ENCODE results near the gene MYBPH. TPM values are rescaled to one million over a fixed set of nuclear protein-coding genes. Genes with fewer than 3 reads are reported as not detected.
A peak's percentile ranks its signal among the peaks of the same experiment; 100 is the strongest.

Gene MYBPH
- polyA plus RNA-seq, 2 of the 4 experiments (the other 2 are of a cell fraction) = not detected

- POLR2A ChIA-PET = no interaction called here
- Histone ChIP-seq H3K27ac (no peak overlapping the region), H3K4me1 (peaks cover 27% of the 10 kb centered on the region), H3K4me3 (no peak overlapping the region), H3K4me2 (no peak overlapping the region), H3K9me3 (no peaks in the 10 kb centered on the region)
- FAIRE-seq (no peak), ATAC-seq (no peak), DNase-seq (ENCODE audit: low read depth in 1 of 2, low spot score in 1 of 2) (no peak)
- CTCF ChIA-PET = interaction anchor here (1.3 to 13.2 kb wide), 6 partner anchors 8 to 141 kb away, joined by 3 to 188 read pairs (median 4); no protein-coding TSS in a partner anchor
- TF ChIP-seq HES2 (IDR thresholded peaks at IDR 0.05) (no peak), RNF2 (IDR thresholded peaks at IDR 0.05; ENCODE audit: borderline replicate concordance, low read depth) (no peak), MAX (IDR thresholded peaks at IDR 0.05) (no peak), RFX5 (IDR thresholded peaks at IDR 0.05) (no peak), GATA3 (IDR thresholded peaks at IDR 0.05; ENCODE audit: borderline replicate concordance) (no peak), ESRRA (IDR thresholded peaks at IDR 0.05; ENCODE audit: borderline replicate concordance, low read length) (no peak), JUN (IDR thresholded peaks at IDR 0.05) (no peak), NPAS2 (CRISPR knock-in tag; IDR thresholded peaks at IDR 0.05; ENCODE audit: borderline replicate concordance) (no peak), TFCP2L1 (CRISPR knock-in tag; IDR thresholded peaks at IDR 0.05) (no peak), ZC3H11A (IDR thresholded peaks at IDR 0.05) (no peak), RAD21 (conservative IDR thresholded peaks at IDR 0.05 in 1 of 2, IDR thresholded peaks at IDR 0.05 in 1 of 2) (no peak), HOXB5 (CRISPR knock-in tag; IDR thresholded peaks at IDR 0.05) (no peak), HMGXB4 (CRISPR knock-in tag; IDR thresholded peaks at IDR 0.05; ENCODE audit: borderline replicate concordance) (no peak), CBX8 (IDR thresholded peaks at IDR 0.05) (no peak), USF2 (IDR thresholded peaks at IDR 0.05) (no peak), MAFK (IDR thresholded peaks at IDR 0.05; ENCODE audit: partially characterized antibody) (no peak), EHF (CRISPR knock-in tag; IDR thresholded peaks at IDR 0.05) (no peak), CEBPB (IDR thresholded peaks at IDR 0.05) (no peak), POLR2AphosphoS2 (conservative IDR thresholded peaks at IDR 0.05; ENCODE audit: low read length) (no peak)
- 74% methylated on average over 10 of the region's 11 CpGs for WGBS (ENCODE audit: missing lambda C conversion rate)
Observed at GRCh38 chr1:203180611-203181330, 5.1 kb upstream of the MYBPH start.

- TF ChIP-seq NFE2L2 (conservative IDR thresholded peaks at IDR 0.05; ENCODE audit: low read length) (no peak), MAFK (IDR thresholded peaks at IDR 0.05; ENCODE audit: partially characterized antibody) (no peak), HOXA7 (CRISPR knock-in tag; IDR thresholded peaks at IDR 0.05) (no peak), CTCF (IDR thresholded peaks at IDR 0.05) (no peak), SREBF2 (IDR thresholded peaks at IDR 0.05) (no peak), KDM1A (IDR thresholded peaks at IDR 0.05; ENCODE audit: low read depth) (no peak), FOSB (CRISPR knock-in tag; IDR thresholded peaks at IDR 0.05) (no peak), JUN (IDR thresholded peaks at IDR 0.05) (no peak), BHLHE40 (IDR thresholded peaks at IDR 0.05; ENCODE audit: low read depth, low read length) (no peak), SMC3 (IDR thresholded peaks at IDR 0.05) (no peak), USF2 (IDR thresholded peaks at IDR 0.05) (no peak), JUNB (IDR thresholded peaks at IDR 0.05) (no peak), MAZ (IDR thresholded peaks at IDR 0.05; ENCODE audit: borderline replicate concordance, low read depth, low read length) (no peak), HOXB5 (CRISPR knock-in tag; IDR thresholded peaks at IDR 0.05) (no peak), CBX8 (IDR thresholded peaks at IDR 0.05) (no peak), ZSCAN20 (CRISPR knock-in tag; IDR thresholded peaks at IDR 0.05) (no peak), ZC3H11A (IDR thresholded peaks at IDR 0.05) (no peak), FOXS1 (CRISPR knock-in tag; IDR thresholded peaks at IDR 0.05) (no peak), POLR2A (IDR thresholded peaks at IDR 0.05; ENCODE audit: low read length) (no peak)
- Histone ChIP-seq H3K27ac (peak overlapping the region in 1 of 2 experiments; percentile 81; a peak in 3 of 6 replicates), H3K4me1 (peaks cover 30% of the 10 kb centered on the region), H3K4me2 (no peak overlapping the region), H3K9me3 (no peaks in the 10 kb centered on the region), H3K4me3 (no peak overlapping the region)
- WGBS (ENCODE audit: missing lambda C conversion rate) = 84% methylated on average over 10 of the region's 10 CpGs
- FAIRE-seq (no peak), ATAC-seq (no peak), DNase-seq (ENCODE audit: low read depth in 1 of 2, low spot score in 1 of 2) (no peak)
- POLR2A ChIA-PET = no interaction called here
- CTCF ChIA-PET = interaction anchor here (1.5 to 13.2 kb wide), 5 partner anchors 17 to 140 kb away, joined by 3 to 188 read pairs (median 11); no protein-coding TSS in a partner anchor
Observed at GRCh38 chr1:203179667-203180005, 4.0 kb upstream of the MYBPH start.
